Testis (tissue), 3 donors: ENCODE results near the gene CACNG4. TPM values are rescaled to one million over a fixed set of nuclear protein-coding genes. Genes with fewer than 3 reads are reported as not detected.

Experiments used
- DNase-seq: peaks from one replicate; pipeline ENCODE4 v3.0.0-alpha.2; 2019
- H3K27ac ChIP-seq, 2 donors: fragments of 200-600 bp; sonication (generic); one replicate each; pipeline ENCODE4 v1.5.1; 2019
- H3K27me3 ChIP-seq: fragments of 200-600 bp; sonication (generic); one replicate; pipeline ENCODE4 v1.5.1; 2019
- H3K36me3 ChIP-seq: fragments of 200-600 bp; sonication (generic); one replicate; pipeline ENCODE4 v1.5.1; 2017; ENCODE audit warnings: low read depth; ENCODE audit errors: missing control alignments
- H3K4me1 ChIP-seq: fragments of 200-600 bp; sonication (generic); one replicate; pipeline ENCODE4 v1.5.1; 2019
- H3K4me3 ChIP-seq, 2 donors: fragments of 200-600 bp; sonication (generic); one replicate each; pipeline ENCODE4 v1.5.1; 2017 to 2019
- H3K9me3 ChIP-seq: fragments of 200-600 bp; sonication (generic); one replicate; pipeline ENCODE4 v1.5.1; 2017
- CTCF ChIP-seq, 3 experiments: fragments of 450-650 bp in 2 of 3; fragments of 200-600 bp in 1 of 3; sonication (generic) in 1 of 3; IDR thresholded peaks; one replicate each; pipeline ENCODE4 v1.5.1; 2016 to 2019; ENCODE audit warnings: antibody characterized with exemption in 3 of 3, mild to moderate bottlenecking in 2 of 3, moderate library complexity in 1 of 3
- POLR2A ChIP-seq: fragments of 450-650 bp; IDR thresholded peaks from one replicate; pipeline ENCODE4 v1.6.1; 2017; ENCODE audit warnings: antibody characterized with exemption, mild to moderate bottlenecking, moderate library complexity
- WGBS, 2 donors: methylation state at CpG; one replicate each; pipeline ENCODE4 v1.1.5; 2018; 5-methylcytosine and 5-hydroxymethylcytosine counted together
- intact Hi-C: fragments of 100-400 bp; cut with DNase I; formaldehyde crosslinking; loops from one replicate; pipeline ENCODE4 v1.15.1; 2023; ENCODE audit warnings: low total_unique reads
- polyA plus RNA-seq: library from polyadenylated mRNA; stranded (reverse); fragments of 350-450 nt; fragmentation: Illumina TruSeq; extraction: RNeasy Lipid Tissue Mini Kit (QIAGEN cat#74804); gene quantifications from one replicate; pipeline ENCODE4 v1.2.3, GENCODE V29; 2014; ENCODE audit warnings: low read depth, low replicate concordance; ENCODE audit not compliant: insufficient read depth
- total RNA-seq, 2 donors: library from RNA; depleted of rRNA; stranded (reverse); fragments of >200 nt; gene quantifications; one replicate each; pipeline ENCODE4 v1.2.3, GENCODE V29; 2016

The CACNG4 gene
- total and polyA plus RNA-seq, 3 donors from 2014 or later = 0.16 to 0.81 (median 0.46) TPM

- DNase-seq = no peak
- intact Hi-C loops = no loop called here
- Histone ChIP-seq H3K27me3 (no peaks in the 10 kb centered on the region), H3K27ac (no peak overlapping the region), H3K4me3 (no peak overlapping the region), H3K4me1 (no peaks in the 10 kb centered on the region), H3K36me3 (no peaks in the 10 kb centered on the region), H3K9me3 (no peaks in the 10 kb centered on the region)
- 89 to 98% methylated on average over 6 of the region's 6 CpGs for WGBS, 2 donors
- no peak for TF ChIP-seq POLR2A
- TF ChIP-seq CTCF (IDR thresholded peaks at IDR 0.05) = no peak
Observed at GRCh38 chr17:67050471-67051154, 86.1 kb downstream of the CACNG4 start.

- Histone ChIP-seq H3K9me3 (no peaks in the 10 kb centered on the region), H3K4me3 (no peak overlapping the region), H3K36me3 (no peaks in the 10 kb centered on the region), H3K27ac (no peak overlapping the region), H3K27me3 (no peaks in the 10 kb centered on the region), H3K4me1 (no peaks in the 10 kb centered on the region)
- WGBS, 2 donors = 86 to 90% methylated on average over 4 of the region's 4 CpGs
- intact Hi-C loops = no loop called here
- TF ChIP-seq CTCF (IDR thresholded peaks at IDR 0.05) (no peak), POLR2A (no peak)
- no peak for DNase-seq
Observed at GRCh38 chr17:67051155-67051538, 86.6 kb downstream of the CACNG4 start.

- TF ChIP-seq CTCF (IDR thresholded peaks at IDR 0.05) (no peak), POLR2A (no peak)
- H3K27ac ChIP-seq = no peak overlapping the region
- H3K4me3 ChIP-seq = no peak overlapping the region
- H3K4me1 ChIP-seq = no peaks in the 10 kb centered on the region
- intact Hi-C loops = no loop called here
- 95 to 96% methylated on average over 5 of the region's 5 CpGs for WGBS, 2 donors
- no peaks in the 10 kb centered on the region for H3K27me3 ChIP-seq
- DNase-seq = no peak
- no peaks in the 10 kb centered on the region for H3K36me3 ChIP-seq
- no peaks in the 10 kb centered on the region for H3K9me3 ChIP-seq
Observed at GRCh38 chr17:67051837-67052236, 87.3 kb downstream of the CACNG4 start.

GRCh38 chr17:67052720-67053437, 88.4 kb downstream of the CACNG4 start:
- H3K36me3 ChIP-seq = no peaks in the 10 kb centered on the region
- no peak for TF ChIP-seq CTCF (IDR thresholded peaks at IDR 0.05)
- TF ChIP-seq POLR2A = no peak
- DNase-seq = no peak

More at GRCh38 chr17:67052720-67053437, 88.4 kb downstream of the CACNG4 start:
- Histone ChIP-seq H3K27me3 (no peaks in the 10 kb centered on the region), H3K27ac (no peak overlapping the region), H3K4me3 (no peak overlapping the region), H3K4me1 (no peaks in the 10 kb centered on the region), H3K9me3 (no peaks in the 10 kb centered on the region)
- 91 to 97% methylated on average over 9 of the region's 9 CpGs for WGBS, 2 donors
- intact Hi-C loops = no loop called here
